ENCODE results near the gene MYOM3.

GRCh38 chr1:24085007-24085406 is 26.9 kb downstream of the MYOM3 start:
- TF ChIP-seq POLR2A (IDR thresholded peaks at IDR 0.05; ENCODE audit: low read depth, low read length) (no peak), POLR2AphosphoS5 (IDR thresholded peaks at IDR 0.05; ENCODE audit: low read depth, low read length) (no peak)

Measured in GM12891 (cell line).